IPS-15b (cell line): ENCODE results near the gene MUS81.

ENCODE experiments used
- H3K27me3 ChIP-seq: one replicate; pipeline ENCODE4 v1.6.1; 2013; ENCODE audit warnings: low read length; ENCODE audit not compliant: control insufficient read depth, insufficient read depth
- H3K36me3 ChIP-seq: one replicate; pipeline ENCODE4 v1.6.1; 2013; ENCODE audit warnings: low read length; ENCODE audit not compliant: control insufficient read depth, insufficient read depth
- H3K4me1 ChIP-seq: one replicate; pipeline ENCODE4 v1.6.1; 2013; ENCODE audit warnings: mild to moderate bottlenecking, low read length; ENCODE audit not compliant: control insufficient read depth, insufficient read depth
- H3K4me3 ChIP-seq: one replicate; pipeline ENCODE4 v1.5.1; 2013; ENCODE audit warnings: low read depth, low read length
- H3K9ac ChIP-seq: one replicate; pipeline ENCODE4 v1.6.1; 2013; ENCODE audit warnings: low read depth, mild to moderate bottlenecking, low read length
- H3K9me3 ChIP-seq: one replicate; pipeline ENCODE4 v1.6.1; 2013; ENCODE audit warnings: mild to moderate bottlenecking, low read length; ENCODE audit not compliant: control insufficient read depth, insufficient read depth

The MUS81 gene

GRCh38 chr11:65883786-65884715, 23.8 kb downstream of the MUS81 start:
- peaks cover 1% of the 10 kb centered on the region for H3K4me1 ChIP-seq
- no peak overlapping the region for H3K9ac ChIP-seq
- no peaks in the 10 kb centered on the region for H3K9me3 ChIP-seq
- no peak overlapping the region for H3K4me3 ChIP-seq
- peaks cover 38% of the 10 kb centered on the region for H3K36me3 ChIP-seq
- H3K27me3 ChIP-seq = peaks cover under 1% of the 10 kb centered on the region

- H3K27me3 ChIP-seq = peaks cover 6% of the 10 kb centered on the region
- H3K4me3 ChIP-seq = no peak overlapping the region
- H3K9ac ChIP-seq = no peak overlapping the region
- peaks cover 38% of the 10 kb centered on the region for H3K36me3 ChIP-seq
- no peaks in the 10 kb centered on the region for H3K9me3 ChIP-seq
- H3K4me1 ChIP-seq = peaks cover 5% of the 10 kb centered on the region
Measured at GRCh38 chr11:65884716-65885092, 24.5 kb downstream of the MUS81 start.

GRCh38 chr11:65885231-65885630, 25.0 kb downstream of the MUS81 start:
- H3K4me1 ChIP-seq = peaks cover 7% of the 10 kb centered on the region
- H3K27me3 ChIP-seq = peaks cover 12% of the 10 kb centered on the region
- no peak overlapping the region for H3K9ac ChIP-seq
- no peaks in the 10 kb centered on the region for H3K9me3 ChIP-seq
- peaks cover 38% of the 10 kb centered on the region for H3K36me3 ChIP-seq
- no peak overlapping the region for H3K4me3 ChIP-seq

DNA sequence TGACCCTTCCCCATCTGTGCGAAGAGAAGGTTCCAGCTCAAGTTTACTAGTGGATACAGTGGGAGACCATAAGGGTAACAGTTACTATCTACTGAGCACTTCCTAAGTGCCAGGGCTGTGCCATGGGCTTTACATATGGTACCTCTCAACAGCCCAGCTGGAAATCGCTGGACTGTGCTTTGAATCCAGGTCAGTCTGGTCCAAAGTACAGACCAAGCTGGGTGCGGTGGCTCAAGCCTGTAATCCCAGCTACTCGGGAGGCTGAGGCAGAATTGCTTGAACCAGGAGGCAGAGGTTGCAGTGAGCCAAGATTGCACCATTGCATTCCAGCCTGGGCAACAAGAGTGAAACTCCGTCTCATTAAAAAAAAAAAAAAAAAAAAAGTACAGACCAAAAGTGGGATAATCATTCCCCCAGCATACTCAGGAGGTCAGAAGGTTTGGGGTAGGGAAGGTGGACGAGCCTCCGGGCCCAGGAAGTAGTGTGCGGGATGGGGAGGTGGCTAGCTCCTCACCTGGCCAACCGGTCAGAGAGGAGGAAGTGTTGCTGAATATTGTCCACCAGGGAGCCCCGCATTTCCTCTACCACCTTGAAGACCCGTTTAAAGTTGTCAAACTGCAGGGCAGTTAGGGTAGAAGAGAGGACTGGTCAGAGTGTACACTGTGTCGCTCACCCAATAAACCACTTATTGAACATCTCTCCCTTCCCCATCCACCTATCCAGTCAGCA, 25.7 kb downstream of the MUS81 start:
- Histone ChIP-seq H3K27me3 (peaks cover 12% of the 10 kb centered on the region), H3K4me3 (no peak overlapping the region), H3K9ac (no peak overlapping the region), H3K9me3 (no peaks in the 10 kb centered on the region), H3K36me3 (peaks cover 38% of the 10 kb centered on the region), H3K4me1 (peaks cover 7% of the 10 kb centered on the region)

GRCh38 chr11:65886826-65887722, 26.8 kb downstream of the MUS81 start:
- peak overlapping the region; percentile 96 for H3K4me3 ChIP-seq
- peaks cover 9% of the 10 kb centered on the region for H3K4me1 ChIP-seq
- H3K27me3 ChIP-seq = peaks cover 19% of the 10 kb centered on the region
- peak overlapping the region; percentile 76 for H3K9ac ChIP-seq
- H3K36me3 ChIP-seq = peaks cover 34% of the 10 kb centered on the region
- H3K9me3 ChIP-seq = no peaks in the 10 kb centered on the region

GRCh38 chr11:65887723-65888162, 27.5 kb downstream of the MUS81 start:
- Histone ChIP-seq H3K4me1 (peaks cover 10% of the 10 kb centered on the region), H3K4me3 (peak overlapping the region; percentile 96), H3K27me3 (peaks cover 19% of the 10 kb centered on the region), H3K9ac (peak overlapping the region; percentile 76), H3K36me3 (peaks cover 27% of the 10 kb centered on the region), H3K9me3 (no peaks in the 10 kb centered on the region)

DNA sequence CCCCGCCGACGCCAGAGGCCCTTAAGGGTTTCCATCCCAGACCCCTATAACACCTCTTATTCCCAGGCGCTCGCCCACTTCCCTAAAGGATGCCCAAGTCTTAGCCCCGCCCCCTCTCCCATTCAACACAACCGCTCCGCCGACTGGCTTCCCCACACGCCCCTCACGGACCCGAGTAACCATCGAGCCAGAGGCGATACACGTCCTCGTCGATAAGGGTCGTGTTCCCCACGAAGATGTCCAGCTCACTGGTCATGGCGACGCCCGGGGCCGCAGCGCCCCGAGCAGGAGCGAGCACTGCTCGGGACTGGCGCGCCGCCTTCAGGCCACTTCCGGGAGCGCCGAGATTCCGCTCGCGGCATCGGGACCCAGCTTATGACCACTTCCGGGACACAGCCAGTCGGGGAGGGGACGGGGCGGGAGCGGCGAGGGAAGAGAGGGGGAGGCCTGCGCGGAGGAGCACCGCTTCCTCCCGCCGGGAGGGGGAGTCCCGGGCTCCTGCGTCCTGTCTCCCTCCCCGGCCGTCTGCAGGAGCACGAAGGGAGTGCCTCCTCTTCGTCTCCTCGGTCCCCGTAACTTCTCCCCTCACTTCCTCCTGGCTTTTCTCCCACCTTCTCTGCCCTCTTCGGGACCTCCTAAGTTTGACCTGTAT, 28.1 kb downstream of the MUS81 start, which contains the start of gene FIBP:
FIBP (minus strand) TSS at position 309 of the 652 bp plus-strand sequence; CDS start at position 256, 53 bp downstream.
- Histone ChIP-seq H3K36me3 (peaks cover 22% of the 10 kb centered on the region), H3K9me3 (no peaks in the 10 kb centered on the region), H3K27me3 (peaks cover 19% of the 10 kb centered on the region), H3K9ac (peak within 1 kb of the TSS; percentile 76), H3K4me3 (peak within 1 kb of the TSS; percentile 96), H3K4me1 (peaks cover 10% of the 10 kb centered on the region)

GRCh38 chr11:65890324-65891218, 30.3 kb downstream of the MUS81 start, which contains the start of gene CCDC85B:
TSS of gene CCDC85B (plus strand) at chr11:65890673. CDS start at chr11:65890784, 111 bp downstream.
- peaks cover 21% of the 10 kb centered on the region for H3K27me3 ChIP-seq
- peaks cover 6% of the 10 kb centered on the region for H3K36me3 ChIP-seq
- peaks cover 10% of the 10 kb centered on the region for H3K4me1 ChIP-seq

GRCh38 chr11:65891219-65892136, 31.2 kb downstream of the MUS81 start:
- H3K4me1 ChIP-seq = peaks cover 10% of the 10 kb centered on the region
- no peaks in the 10 kb centered on the region for H3K9me3 ChIP-seq
- H3K27me3 ChIP-seq = peaks cover 21% of the 10 kb centered on the region
- peak overlapping the region; percentile 54 for H3K9ac ChIP-seq
- no peaks in the 10 kb centered on the region for H3K36me3 ChIP-seq
- peak overlapping the region; percentile 75 for H3K4me3 ChIP-seq

More at GRCh38 chr11:65890324-65891218, 30.3 kb downstream of the MUS81 start, which contains the start of gene CCDC85B:
- Histone ChIP-seq H3K9ac (peak within 1 kb of the TSS; percentile 54), H3K4me3 (peak within 1 kb of the TSS; percentile 75), H3K9me3 (no peaks in the 10 kb centered on the region)
